GM18505 (cell line): ENCODE data around the gene AMTN.

ENCODE experiments used
- ATAC-seq: cut with Tn5 transposase; IDR thresholded peaks from one replicate; pipeline ENCODE4 v1.9.1; 2021; ENCODE audit not compliant: unreplicated experiment
- POLR2A ChIP-seq: IDR thresholded peaks from 4 replicates; pipeline ENCODE4 v1.6.1; 2011; ENCODE audit warnings: borderline replicate concordance; ENCODE audit not compliant: insufficient read depth, insufficient read length; ENCODE audit errors: extremely low read depth

Gene AMTN

GRCh38 chr4:70581980-70582379, 63.6 kb downstream of the AMTN start:
- TF ChIP-seq POLR2A: no peak
- no peak for ATAC-seq
